ENCODE data around the gene ZNF219. TPM values are rescaled to one million over a fixed set of nuclear protein-coding genes. Genes with fewer than 3 reads are reported as not detected.
A peak's percentile ranks its signal among the peaks of the same experiment; 100 is the strongest.

The ZNF219 gene
- total and polyA plus RNA-seq, 2 of the 13 experiments (the other 11 are each of a cell fraction or from before 2014, with no cell fraction given): 34.5 to 36.6 TPM

- TF ChIP-seq ZNF574 (CRISPR knock-in tag; IDR thresholded peaks at IDR 0.05) (peak; percentile 97), ATF7 (IDR thresholded peaks at IDR 0.05) (no peak), ATF7 (CRISPR knock-in tag; IDR thresholded peaks at IDR 0.05) (no peak), NFE2 (CRISPR knock-in tag; IDR thresholded peaks at IDR 0.05) (no peak), KLF13 (CRISPR knock-in tag; IDR thresholded peaks at IDR 0.05) (no peak), DNMT3B (CRISPR knock-in tag; conservative IDR thresholded peaks at IDR 0.05) (0 out of 2 replicates have a peak, but pooled peaks have one; percentile 43), ZBTB21 (CRISPR knock-in tag; IDR thresholded peaks at IDR 0.05) (no peak), BCL6 (CRISPR knock-in tag; IDR thresholded peaks at IDR 0.05) (no peak), ZSCAN12 (CRISPR knock-in tag; IDR thresholded peaks at IDR 0.05) (0 out of 2 replicates have a peak, but pooled peaks have one; percentile 64), ZNF589 (CRISPR knock-in tag; conservative IDR thresholded peaks at IDR 0.05) (no peak), ZNF687 (CRISPR knock-in tag; IDR thresholded peaks at IDR 0.05) (no peak), CERS6 (CRISPR knock-in tag; IDR thresholded peaks at IDR 0.05) (no peak), CTCF (CRISPR knock-in tag; IDR thresholded peaks at IDR 0.05) (no peak), RFX1 (IDR thresholded peaks at IDR 0.05) (no peak), ZNF598 (CRISPR knock-in tag; IDR thresholded peaks at IDR 0.05; ENCODE audit: borderline replicate concordance) (no peak), ZNF367 (CRISPR knock-in tag; IDR thresholded peaks at IDR 0.05; ENCODE audit: borderline replicate concordance) (0 out of 2 replicates have a peak, but pooled peaks have one; percentile 27)
These were observed 2.8 kb downstream of the ZNF219 start (continued) for GRCh38 chr14:21095430-21096205.

Data from HepG2 (cell line).